IPS-20b (cell line): ENCODE data around the gene ARHGAP21.
"Not testable (repeated sequence)": the region's sequence is repeated elsewhere in the genome, so short reads cannot be mapped to it uniquely, and the experiment has no call there.

Experiments used
- H3K27ac ChIP-seq: one replicate; pipeline ENCODE4 v1.5.1; 2013; ENCODE audit warnings: low read length
- H3K27me3 ChIP-seq: 2 replicates; pipeline ENCODE4 v1.6.1; 2013; ENCODE audit warnings: mild to moderate bottlenecking, low read length, inconsistent platforms; ENCODE audit not compliant: insufficient read depth
- H3K36me3 ChIP-seq: 2 replicates; pipeline ENCODE4 v1.6.1; 2013; ENCODE audit warnings: low read depth, mild to moderate bottlenecking, inconsistent platforms, low read length, moderate library complexity; ENCODE audit not compliant: insufficient read depth
- H3K4me1 ChIP-seq: 2 replicates; pipeline ENCODE4 v1.6.1; 2013; ENCODE audit warnings: mild to moderate bottlenecking, control low read depth, inconsistent platforms, low read length, moderate library complexity; ENCODE audit not compliant: insufficient read depth
- H3K4me3 ChIP-seq: 2 replicates; pipeline ENCODE4 v1.5.1; 2013; ENCODE audit warnings: mild to moderate bottlenecking, low read length, inconsistent platforms
- H3K9ac ChIP-seq: 2 replicates; pipeline ENCODE4 v1.6.1; 2013; ENCODE audit warnings: low read depth, mild to moderate bottlenecking, inconsistent platforms, low read length, moderate library complexity
- H3K9me3 ChIP-seq: 2 replicates; pipeline ENCODE4 v1.6.1; 2013; ENCODE audit warnings: mild to moderate bottlenecking, low read depth, low read length, inconsistent platforms; ENCODE audit not compliant: insufficient read depth

Gene ARHGAP21

GRCh38 chr10:24680647-24681524, 42.8 kb downstream of the ARHGAP21 start:
- Histone ChIP-seq H3K27ac (no peak overlapping the region), H3K9ac (no peak overlapping the region), H3K36me3 (0 out of 2 replicates have a peak, but pooled peaks cover 3% of the 10 kb centered on the region), H3K27me3 (no peaks in the 10 kb centered on the region), H3K9me3 (peaks cover 6% of the 10 kb centered on the region; the same call in 1 of the 2 replicates), H3K4me3 (no peak overlapping the region), H3K4me1 (no peaks in the 10 kb centered on the region)

- H3K36me3 ChIP-seq: 0 out of 2 replicates have a peak, but pooled peaks cover 3% of the 10 kb centered on the region
- peaks cover 6% of the 10 kb centered on the region; the same call in 1 of the 2 replicates for H3K9me3 ChIP-seq
- no peaks in the 10 kb centered on the region for H3K27me3 ChIP-seq
- no peak overlapping the region for H3K4me3 ChIP-seq
- H3K9ac ChIP-seq: no peak overlapping the region
- no peak overlapping the region for H3K27ac ChIP-seq
- no peaks in the 10 kb centered on the region for H3K4me1 ChIP-seq
Observed at GRCh38 chr10:24678757-24679156, 44.9 kb downstream of the ARHGAP21 start.

DNA sequence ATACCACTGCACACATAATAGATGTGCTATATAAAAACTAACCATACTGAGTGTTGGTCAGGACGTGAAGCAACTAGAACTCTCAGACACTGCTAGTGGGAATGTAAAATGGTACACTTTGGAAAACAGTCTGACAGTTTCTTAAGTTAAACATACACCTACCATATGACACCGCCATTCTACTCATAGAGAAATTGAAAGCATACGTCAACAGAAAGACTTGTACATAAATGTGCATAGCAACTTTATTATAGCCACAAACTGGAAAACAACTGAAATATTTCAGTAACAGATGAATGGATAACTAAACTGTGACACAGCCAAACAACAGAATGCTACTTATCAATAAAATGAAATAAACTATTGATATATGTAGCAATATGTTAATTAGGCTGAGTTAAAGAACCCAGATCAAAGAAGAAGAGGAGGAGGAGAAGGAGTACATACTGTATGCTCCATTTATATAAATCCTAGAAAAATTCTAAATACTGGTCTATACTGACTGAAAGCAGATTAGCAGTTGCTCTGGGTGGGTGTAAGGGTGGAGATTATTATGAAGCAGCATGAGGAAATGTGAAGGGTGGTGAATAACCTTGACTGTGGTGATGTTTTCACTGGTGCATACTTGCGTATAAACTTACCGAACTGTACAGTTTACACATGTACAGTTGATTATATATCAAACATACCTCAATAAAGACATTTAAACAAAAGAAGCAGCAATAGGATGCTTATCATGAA, 48.6 kb downstream of the ARHGAP21 start:
- H3K9me3 ChIP-seq: peaks cover 6% of the 10 kb centered on the region; the same call in 1 of the 2 replicates
- 0 out of 2 replicates have a peak, but pooled peaks cover 3% of the 10 kb centered on the region for H3K36me3 ChIP-seq
- H3K27me3 ChIP-seq: no peaks in the 10 kb centered on the region
- no peaks in the 10 kb centered on the region for H3K4me1 ChIP-seq
- H3K4me3 ChIP-seq: no peak overlapping the region
- H3K9ac ChIP-seq: no peak overlapping the region
- H3K27ac ChIP-seq: no peak overlapping the region

DNA sequence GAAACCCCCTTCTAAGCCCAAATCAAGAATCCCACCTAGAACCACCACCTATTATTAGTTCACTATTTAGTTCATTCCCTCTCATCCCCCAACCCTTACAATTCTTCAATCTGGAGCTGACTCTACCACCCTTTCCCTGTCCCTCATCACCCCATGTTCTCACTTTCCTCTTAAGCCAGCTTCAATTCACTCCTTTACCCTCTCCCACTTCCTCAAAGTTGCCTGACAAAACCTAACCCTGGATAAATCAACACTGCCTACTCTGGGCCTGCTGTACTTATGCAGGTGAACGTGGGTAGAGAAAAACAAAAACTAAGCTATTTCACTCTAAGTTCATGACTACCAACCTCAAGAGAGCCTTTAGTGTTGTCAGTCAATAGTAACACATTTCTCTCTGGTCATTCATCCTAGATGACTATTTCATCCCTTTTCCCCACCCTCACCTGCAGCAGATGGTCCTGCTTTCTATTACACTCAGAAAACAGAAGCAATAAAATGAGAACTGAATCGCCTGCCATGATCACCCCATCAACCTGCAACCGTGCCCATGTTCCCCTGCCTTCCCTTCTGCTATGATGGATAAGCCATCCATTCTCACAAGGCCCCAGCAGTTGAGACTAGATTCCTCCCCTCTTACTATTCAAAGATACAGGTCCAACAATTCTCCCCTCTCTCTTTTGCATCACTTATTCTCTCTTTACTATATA, 52.6 kb downstream of the ARHGAP21 start:
- no peaks in the 10 kb centered on the region for H3K4me1 ChIP-seq
- no peaks in the 10 kb centered on the region for H3K27me3 ChIP-seq
- H3K36me3 ChIP-seq: peaks cover 6% of the 10 kb centered on the region; the same call in 1 of the 2 replicates
- H3K4me3 ChIP-seq: no peak overlapping the region
- H3K27ac ChIP-seq: no peak overlapping the region
- H3K9me3 ChIP-seq: no peaks in the 10 kb centered on the region
- H3K9ac ChIP-seq: no peak overlapping the region

GRCh38 chr10:24669285-24669852, 54.3 kb downstream of the ARHGAP21 start:
- H3K9ac ChIP-seq: no peak overlapping the region
- H3K9me3 ChIP-seq: no peaks in the 10 kb centered on the region
- no peak overlapping the region for H3K27ac ChIP-seq

DNA sequence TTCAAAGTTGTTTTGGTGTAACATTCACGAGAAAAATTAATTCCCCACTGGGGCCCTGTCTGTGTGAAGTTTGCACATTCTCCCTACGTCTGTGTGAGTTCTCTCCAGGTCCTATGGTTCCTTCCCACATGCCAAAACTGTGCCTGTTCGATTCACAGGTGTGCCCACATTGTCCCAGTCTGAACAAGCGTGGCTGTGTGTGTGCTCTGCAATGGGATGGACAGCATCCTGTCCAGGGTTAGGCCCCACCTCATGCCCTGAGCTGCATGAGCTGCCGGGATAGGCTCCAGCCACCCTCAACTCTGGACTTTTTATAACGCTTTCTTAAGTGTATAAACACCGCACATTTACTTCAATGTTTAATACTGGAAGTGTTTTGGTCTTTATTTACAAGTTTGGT, 55.4 kb downstream of the ARHGAP21 start:
- Histone ChIP-seq H3K27me3 (no peaks in the 10 kb centered on the region), H3K9ac (no peak overlapping the region), H3K27ac (no peak overlapping the region), H3K36me3 (peaks cover 14% of the 10 kb centered on the region), H3K4me3 (no peak overlapping the region), H3K4me1 (no peaks in the 10 kb centered on the region), H3K9me3 (no peaks in the 10 kb centered on the region)

More at GRCh38 chr10:24669285-24669852, 54.3 kb downstream of the ARHGAP21 start:
- no peak overlapping the region for H3K4me3 ChIP-seq
- peaks cover 14% of the 10 kb centered on the region; the same call in 1 of the 2 replicates for H3K36me3 ChIP-seq
- no peaks in the 10 kb centered on the region for H3K27me3 ChIP-seq
- no peaks in the 10 kb centered on the region for H3K4me1 ChIP-seq

- H3K27me3 ChIP-seq: no peaks in the 10 kb centered on the region
- H3K9ac ChIP-seq: no peak overlapping the region
- peaks cover 14% of the 10 kb centered on the region for H3K36me3 ChIP-seq
- H3K9me3 ChIP-seq: no peaks in the 10 kb centered on the region
- H3K4me3 ChIP-seq: no peak overlapping the region
- no peak overlapping the region for H3K27ac ChIP-seq
- H3K4me1 ChIP-seq: no peaks in the 10 kb centered on the region
Observed at GRCh38 chr10:24664991-24665390, 58.7 kb downstream of the ARHGAP21 start.

- H3K4me1 ChIP-seq: no peaks in the 10 kb centered on the region
- H3K27ac ChIP-seq: no peak overlapping the region
- no peak overlapping the region for H3K4me3 ChIP-seq
- H3K9ac ChIP-seq: no peak overlapping the region
- H3K9me3 ChIP-seq: peaks cover 3% of the 10 kb centered on the region; the same call in 1 of the 2 replicates
- H3K36me3 ChIP-seq: peaks cover 9% of the 10 kb centered on the region
- no peaks in the 10 kb centered on the region for H3K27me3 ChIP-seq
Observed at GRCh38 chr10:24661376-24661775, 62.3 kb downstream of the ARHGAP21 start.

DNA sequence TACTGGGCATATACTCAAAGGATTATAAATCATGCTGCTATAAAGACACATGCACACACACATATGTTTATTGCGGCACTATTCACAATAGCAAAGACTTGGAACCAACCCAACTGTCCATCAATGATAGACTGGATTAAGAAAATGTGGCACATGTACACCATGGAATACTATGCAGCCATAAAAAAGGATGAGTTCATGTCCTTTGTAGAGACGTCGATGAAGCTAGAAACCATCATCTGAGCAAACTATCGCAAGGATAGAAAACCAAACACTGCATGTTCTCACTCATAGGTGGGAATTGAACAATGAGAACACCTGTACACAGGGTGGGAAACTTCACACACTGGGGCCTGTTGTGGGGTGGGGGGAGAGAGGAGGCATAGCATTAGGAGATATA, 65.4 kb downstream of the ARHGAP21 start:
- not testable (repeated sequence) for H3K36me3 ChIP-seq, H3K4me3 ChIP-seq, H3K9me3 ChIP-seq, H3K4me1 ChIP-seq, H3K27ac ChIP-seq, H3K9ac ChIP-seq, H3K27me3 ChIP-seq

DNA sequence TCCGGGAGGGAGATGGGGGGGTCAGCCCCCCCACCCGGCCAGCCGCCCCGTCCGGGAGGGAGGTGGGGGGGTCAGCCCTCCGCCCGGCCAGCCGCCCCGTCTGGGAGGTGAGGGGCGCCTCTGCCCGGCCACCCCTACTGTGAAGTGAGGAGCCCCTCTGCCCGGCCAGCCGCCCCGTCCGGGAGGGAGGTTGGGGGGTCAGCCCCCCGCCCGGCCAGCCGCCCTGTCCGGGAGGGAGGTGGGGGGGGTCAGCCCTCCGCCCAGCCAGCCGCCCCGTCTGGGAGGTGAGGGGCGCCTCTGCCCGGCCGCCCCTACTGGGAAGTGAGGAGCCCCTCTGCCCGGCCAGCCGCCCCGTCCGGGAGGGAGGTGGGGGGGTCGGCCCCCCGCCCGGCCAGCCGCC, 67.4 kb downstream of the ARHGAP21 start:
- H3K4me1 ChIP-seq, H3K9me3 ChIP-seq, H3K9ac ChIP-seq, H3K4me3 ChIP-seq, H3K27ac ChIP-seq, H3K27me3 ChIP-seq, H3K36me3 ChIP-seq: not testable (repeated sequence)

DNA sequence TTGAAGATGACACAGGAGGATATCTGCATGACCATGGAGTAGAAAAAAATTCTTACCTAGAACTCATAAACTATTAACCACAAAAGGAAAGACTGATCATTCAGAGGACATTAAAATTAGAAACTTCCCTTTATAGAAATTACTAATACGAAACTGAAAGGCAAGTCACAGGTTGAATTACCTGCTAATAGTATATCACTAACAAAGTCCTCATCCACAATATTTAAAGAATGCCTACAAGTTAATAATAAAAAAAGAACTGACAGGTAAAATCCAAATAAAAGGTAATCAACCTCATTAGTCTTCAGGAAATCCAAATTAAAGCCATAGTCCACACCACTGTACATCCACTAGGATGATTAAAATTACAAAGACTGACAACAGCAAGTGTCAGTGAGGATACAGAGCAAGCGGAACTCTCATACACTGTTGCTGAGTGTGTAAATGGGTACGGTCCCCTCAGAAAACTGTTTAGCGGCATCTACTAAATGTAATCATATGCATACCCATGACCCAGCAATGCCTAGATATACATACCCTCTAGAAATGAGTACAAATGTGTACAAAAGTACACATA, 71.2 kb downstream of the ARHGAP21 start:
- Histone ChIP-seq H3K27me3 (no peaks in the 10 kb centered on the region), H3K4me3 (no peak overlapping the region), H3K9ac (no peak overlapping the region), H3K27ac (no peak overlapping the region), H3K36me3 (no peaks in the 10 kb centered on the region), H3K4me1 (no peaks in the 10 kb centered on the region), H3K9me3 (no peaks in the 10 kb centered on the region)
